Measurements from ENCODE around the gene BNC2.
A peak's percentile ranks its signal among the peaks of the same experiment; 100 is the strongest.

Gene BNC2

GRCh38 chr9:16750553-16750952 lies 119.9 kb downstream of the BNC2 start:
- no peak for DNase-seq

- no peak for DNase-seq
Measured at GRCh38 chr9:16745359-16745758, 125.1 kb downstream of the BNC2 start.

GRCh38 chr9:16744394-16744793 lies 126.1 kb downstream of the BNC2 start:
- no peak for DNase-seq

- no peak for DNase-seq
Measured at GRCh38 chr9:16743375-16743774, 127.1 kb downstream of the BNC2 start.

GRCh38 chr9:16735001-16735400 lies 135.5 kb downstream of the BNC2 start:
- DNase-seq: no peak

- peak; percentile 34 to 49 for DNase-seq
Measured at GRCh38 chr9:16732546-16732945, 137.9 kb downstream of the BNC2 start.

GRCh38 chr9:16730162-16730561 lies 140.3 kb downstream of the BNC2 start:
- DNase-seq: peak; percentile 61 to 68

- DNase-seq: peak; percentile 61 to 64
Measured at GRCh38 chr9:16729651-16730050, 140.8 kb downstream of the BNC2 start.

GRCh38 chr9:16728137-16728508 lies 142.3 kb downstream of the BNC2 start:
- DNase-seq: peak; percentile 89 to 94

- peak in 1 of 2 experiments; percentile 84 for DNase-seq
Measured at GRCh38 chr9:16727452-16728136, 142.9 kb downstream of the BNC2 start.

GRCh38 chr9:16726718-16727451 lies 143.6 kb downstream of the BNC2 start:
- peak; percentile 75 to 91 for DNase-seq

GRCh38 chr9:16726029-16726428 lies 144.4 kb downstream of the BNC2 start:
- DNase-seq: peak; percentile 62 to 71

- peak; percentile 43 to 64 for DNase-seq
Measured at GRCh38 chr9:16725066-16725465, 145.4 kb downstream of the BNC2 start.

GRCh38 chr9:16721972-16722371 lies 148.5 kb downstream of the BNC2 start:
- DNase-seq: peak; percentile 61 to 63

GRCh38 chr9:16720386-16720785 lies 150.1 kb downstream of the BNC2 start:
- DNase-seq: no peak

- peak in 1 of 2 experiments; percentile 50 for DNase-seq
Measured at GRCh38 chr9:16719921-16720320, 150.5 kb downstream of the BNC2 start.

GRCh38 chr9:16718952-16719351 lies 151.5 kb downstream of the BNC2 start:
- DNase-seq: peak in 1 of 2 experiments; percentile 28

GRCh38 chr9:16718296-16718695 lies 152.2 kb downstream of the BNC2 start:
- DNase-seq: no peak

- DNase-seq: no peak
Measured at GRCh38 chr9:16716601-16717000, 153.9 kb downstream of the BNC2 start.

GRCh38 chr9:16715404-16715803 lies 155.1 kb downstream of the BNC2 start:
- no peak for DNase-seq

- DNase-seq: no peak
Measured at GRCh38 chr9:16712787-16713186, 157.7 kb downstream of the BNC2 start.

GRCh38 chr9:16710888-16711287 lies 159.6 kb downstream of the BNC2 start:
- DNase-seq: peak; percentile 59 to 84

- DNase-seq: peak; percentile 83 to 84
Measured at GRCh38 chr9:16709924-16710323, 160.5 kb downstream of the BNC2 start.

GRCh38 chr9:16708656-16709435 lies 161.6 kb downstream of the BNC2 start:
- DNase-seq: peak in 1 of 2 experiments; percentile 35

Data from NCI-H526 (cell line).